ENCODE data around the gene FUT4. TPM values are rescaled to one million over a fixed set of nuclear protein-coding genes. Genes with fewer than 3 reads are reported as not detected.
"Not testable (repeated sequence)": the region's sequence is repeated elsewhere in the genome, so short reads cannot be mapped to it uniquely, and the experiment has no call there.

The FUT4 gene
- total RNA-seq, 1 donor from 2014 or later, result 7.3 TPM

DNA sequence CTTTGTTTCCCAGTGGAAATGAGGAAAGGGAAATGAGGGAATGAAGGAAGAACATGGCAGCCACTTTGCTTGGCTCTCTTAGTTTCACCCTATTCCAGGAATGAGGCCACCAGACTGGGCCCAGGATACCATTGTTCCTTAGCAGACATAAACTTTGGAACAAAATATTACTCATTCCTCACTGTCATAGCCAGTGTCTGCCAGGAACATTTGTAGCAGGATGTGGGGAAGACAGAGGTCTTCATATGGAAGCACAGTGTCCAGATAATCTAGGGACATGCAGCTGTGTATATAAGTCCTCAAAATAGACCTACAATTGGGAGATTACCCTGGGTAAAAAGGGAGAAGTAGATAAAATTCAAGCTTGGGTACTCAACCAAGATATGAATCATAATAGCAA lies 15.2 kb upstream of the FUT4 start:
- DNase-seq (ENCODE audit: low spot score in 2 of 2), result no peak
- FAIRE-seq, result no peak

DNA sequence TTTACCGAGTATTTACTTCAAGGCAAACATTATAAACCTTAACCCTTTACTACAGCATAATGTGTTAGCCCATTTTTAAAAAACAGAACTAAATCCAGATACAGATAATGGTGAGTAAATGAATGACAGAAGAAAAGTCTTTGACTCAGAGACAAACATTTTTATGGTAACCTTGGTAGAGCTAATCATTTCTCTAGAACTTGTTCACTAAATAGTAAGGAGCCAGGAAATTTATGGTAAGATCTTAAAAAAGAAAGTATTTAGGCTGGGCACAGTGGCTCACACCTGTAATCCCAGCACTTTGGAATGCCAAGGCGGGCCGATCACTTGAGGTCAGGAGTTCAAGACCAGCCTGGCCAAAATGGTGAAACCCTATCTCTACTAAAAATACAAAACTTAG lies 11.5 kb upstream of the FUT4 start:
- no peak for FAIRE-seq
- DNase-seq (ENCODE audit: low spot score in 2 of 2), result no peak

DNA sequence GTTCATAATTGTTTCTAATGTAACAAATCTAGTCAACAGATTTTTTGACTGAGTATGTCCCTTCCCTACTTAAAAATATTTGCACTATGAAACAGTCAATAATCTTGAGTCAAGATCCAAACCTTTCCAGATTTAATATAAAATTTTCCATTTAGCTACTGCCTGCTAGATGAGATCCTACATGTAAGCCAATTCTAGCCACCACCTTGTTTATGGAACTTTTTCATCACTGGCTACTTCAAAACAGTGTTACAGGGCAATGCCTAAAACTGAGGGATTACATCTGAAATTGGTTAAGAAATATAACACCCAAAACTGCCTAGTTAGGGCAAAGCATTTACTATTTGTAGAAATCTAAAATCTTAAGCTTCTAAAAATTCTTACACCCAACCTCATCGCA lies 10.5 kb upstream of the FUT4 start:
- FAIRE-seq (no peak), DNase-seq (ENCODE audit: low spot score in 2 of 2) (no peak)

DNA sequence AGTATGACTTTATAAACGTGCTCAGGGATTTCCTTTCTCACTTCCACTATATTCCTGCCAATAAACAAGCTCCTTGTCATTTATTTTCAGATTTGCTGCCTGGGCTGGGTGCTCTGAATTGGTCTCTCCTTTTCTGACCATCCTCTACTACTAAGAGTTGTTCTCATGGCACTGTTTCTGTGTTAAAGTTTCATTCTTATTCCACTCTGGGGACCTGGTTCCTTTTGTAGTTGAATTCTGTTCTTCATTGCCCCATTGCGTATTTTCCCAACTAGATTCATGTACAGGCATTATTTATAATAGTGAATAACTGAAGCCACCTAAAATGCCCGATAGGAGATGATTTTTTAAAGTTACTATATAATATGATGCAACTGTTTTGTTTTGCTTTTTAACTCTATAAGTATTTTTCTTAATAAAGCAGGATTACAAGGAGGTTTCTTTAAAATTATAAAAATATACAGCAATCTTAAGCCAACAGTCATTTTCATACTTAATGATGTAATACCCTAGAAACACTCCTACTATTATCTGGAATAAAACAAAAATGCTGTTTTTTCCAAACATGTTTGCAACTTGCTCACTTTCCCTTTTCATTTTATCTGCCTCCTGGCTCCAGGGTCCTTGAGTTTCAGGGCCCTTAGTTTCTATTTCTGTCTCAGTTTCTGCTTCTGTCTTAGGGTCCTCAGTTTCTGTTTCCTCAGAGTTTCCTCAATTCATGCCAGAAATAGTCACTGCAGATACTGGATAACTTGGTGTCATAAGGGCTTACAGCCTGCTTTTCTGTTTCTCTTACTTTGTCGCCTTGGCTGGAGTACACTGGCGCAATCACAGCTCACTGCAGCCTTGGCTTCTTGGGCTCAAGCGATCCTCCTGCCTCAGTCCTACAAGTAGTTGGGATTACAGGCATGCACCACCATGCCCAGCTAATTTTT lies 9.8 kb upstream of the FUT4 start:
- no peak for FAIRE-seq
- no peak for DNase-seq (ENCODE audit: low spot score in 2 of 2)

DNA sequence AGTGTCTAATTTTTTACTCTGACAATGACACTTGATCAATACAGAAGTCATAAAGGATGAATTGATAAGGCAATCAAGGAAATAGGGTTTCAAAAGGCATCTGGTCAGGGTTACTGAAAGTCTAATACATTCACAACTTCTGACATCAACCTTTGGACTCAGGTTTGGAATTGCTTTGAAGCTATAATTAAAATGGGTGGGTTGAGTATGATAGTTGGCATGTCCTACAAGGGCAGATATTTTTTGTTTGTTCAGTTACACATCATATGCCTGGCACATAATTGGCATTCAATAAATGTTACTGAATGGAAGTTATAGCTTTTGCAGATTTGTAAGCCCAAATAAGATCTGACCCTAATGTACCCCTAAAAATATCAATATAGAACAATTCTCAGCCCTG lies 7.3 kb upstream of the FUT4 start:
- no peak for FAIRE-seq
- DNase-seq (ENCODE audit: low spot score in 2 of 2), result no peak

DNA sequence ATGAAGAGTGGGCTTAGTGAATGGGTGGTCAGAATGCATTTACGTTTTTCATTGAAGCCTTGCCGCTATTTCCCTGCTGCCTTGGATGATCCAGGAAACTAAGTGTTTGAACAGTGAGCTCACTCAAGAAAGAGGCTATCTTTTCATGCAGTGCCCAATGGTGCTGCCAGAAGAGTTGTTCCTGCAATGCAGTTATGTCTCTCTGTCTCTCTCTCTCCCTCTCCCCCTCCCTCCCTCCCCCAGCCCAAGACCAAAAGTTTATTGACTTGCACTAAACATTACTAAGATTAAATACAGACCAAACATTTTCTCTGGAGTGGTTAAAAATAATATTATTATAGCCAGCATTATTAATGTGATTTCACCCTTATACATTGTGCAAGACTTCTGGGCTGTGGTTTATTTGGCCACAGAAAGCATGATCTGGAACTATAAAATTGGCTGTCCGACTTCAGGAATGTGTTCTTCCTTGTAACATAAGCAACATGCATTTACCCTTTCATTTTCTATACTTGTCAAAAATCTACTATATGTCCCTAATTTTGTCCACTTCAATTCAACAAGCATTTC lies 6.6 kb upstream of the FUT4 start:
- DNase-seq (ENCODE audit: low spot score in 2 of 2) (no peak), FAIRE-seq (no peak)

DNA sequence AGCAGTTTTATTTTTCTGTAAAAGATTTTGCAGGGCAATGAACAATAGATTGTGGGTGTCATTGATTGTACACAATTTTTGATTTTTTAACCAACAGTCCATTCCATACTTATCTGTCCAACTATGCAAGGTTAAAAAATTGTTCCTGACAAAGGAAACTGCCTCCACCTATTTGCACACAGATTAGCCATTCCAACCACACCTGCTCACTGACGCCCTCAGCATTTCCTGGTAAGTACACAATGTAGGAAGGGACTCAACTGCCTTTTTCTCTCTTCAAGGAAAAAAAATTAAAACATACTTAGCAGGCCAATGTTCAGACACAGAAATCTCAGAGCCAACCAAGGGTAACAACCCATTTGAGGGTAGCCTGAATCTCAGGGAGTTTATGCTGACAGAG lies 4.3 kb upstream of the FUT4 start:
- no peak for DNase-seq (ENCODE audit: low spot score in 2 of 2)
- no peak for FAIRE-seq

DNA sequence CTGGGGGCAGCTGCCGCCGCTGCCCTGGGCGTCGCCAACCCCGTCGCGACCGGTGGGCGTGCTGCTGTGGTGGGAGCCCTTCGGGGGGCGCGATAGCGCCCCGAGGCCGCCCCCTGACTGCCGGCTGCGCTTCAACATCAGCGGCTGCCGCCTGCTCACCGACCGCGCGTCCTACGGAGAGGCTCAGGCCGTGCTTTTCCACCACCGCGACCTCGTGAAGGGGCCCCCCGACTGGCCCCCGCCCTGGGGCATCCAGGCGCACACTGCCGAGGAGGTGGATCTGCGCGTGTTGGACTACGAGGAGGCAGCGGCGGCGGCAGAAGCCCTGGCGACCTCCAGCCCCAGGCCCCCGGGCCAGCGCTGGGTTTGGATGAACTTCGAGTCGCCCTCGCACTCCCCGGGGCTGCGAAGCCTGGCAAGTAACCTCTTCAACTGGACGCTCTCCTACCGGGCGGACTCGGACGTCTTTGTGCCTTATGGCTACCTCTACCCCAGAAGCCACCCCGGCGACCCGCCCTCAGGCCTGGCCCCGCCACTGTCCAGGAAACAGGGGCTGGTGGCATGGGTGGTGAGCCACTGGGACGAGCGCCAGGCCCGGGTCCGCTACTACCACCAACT lies 1.0 kb downstream of the FUT4 start:
- DNase-seq (ENCODE audit: low spot score in 2 of 2) (peak in 1 of 2 donors; percentile 29), FAIRE-seq (no peak)

DNA sequence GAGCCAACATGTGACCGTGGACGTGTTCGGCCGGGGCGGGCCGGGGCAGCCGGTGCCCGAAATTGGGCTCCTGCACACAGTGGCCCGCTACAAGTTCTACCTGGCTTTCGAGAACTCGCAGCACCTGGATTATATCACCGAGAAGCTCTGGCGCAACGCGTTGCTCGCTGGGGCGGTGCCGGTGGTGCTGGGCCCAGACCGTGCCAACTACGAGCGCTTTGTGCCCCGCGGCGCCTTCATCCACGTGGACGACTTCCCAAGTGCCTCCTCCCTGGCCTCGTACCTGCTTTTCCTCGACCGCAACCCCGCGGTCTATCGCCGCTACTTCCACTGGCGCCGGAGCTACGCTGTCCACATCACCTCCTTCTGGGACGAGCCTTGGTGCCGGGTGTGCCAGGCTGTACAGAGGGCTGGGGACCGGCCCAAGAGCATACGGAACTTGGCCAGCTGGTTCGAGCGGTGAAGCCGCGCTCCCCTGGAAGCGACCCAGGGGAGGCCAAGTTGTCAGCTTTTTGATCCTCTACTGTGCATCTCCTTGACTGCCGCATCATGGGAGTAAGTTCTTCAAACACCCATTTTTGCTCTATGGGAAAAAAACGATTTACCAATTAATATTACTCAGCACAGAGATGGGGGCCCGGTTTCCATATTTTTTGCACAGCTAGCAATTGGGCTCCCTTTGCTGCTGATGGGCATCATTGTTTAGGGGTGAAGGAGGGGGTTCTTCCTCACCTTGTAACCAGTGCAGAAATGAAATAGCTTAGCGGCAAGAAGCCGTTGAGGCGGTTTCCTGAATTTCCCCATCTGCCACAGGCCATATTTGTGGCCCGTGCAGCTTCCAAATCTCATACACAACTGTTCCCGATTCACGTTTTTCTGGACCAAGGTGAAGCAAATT lies 1.8 kb downstream of the FUT4 start:
- DNase-seq (ENCODE audit: low spot score in 2 of 2) (no peak), FAIRE-seq (no peak)

DNA sequence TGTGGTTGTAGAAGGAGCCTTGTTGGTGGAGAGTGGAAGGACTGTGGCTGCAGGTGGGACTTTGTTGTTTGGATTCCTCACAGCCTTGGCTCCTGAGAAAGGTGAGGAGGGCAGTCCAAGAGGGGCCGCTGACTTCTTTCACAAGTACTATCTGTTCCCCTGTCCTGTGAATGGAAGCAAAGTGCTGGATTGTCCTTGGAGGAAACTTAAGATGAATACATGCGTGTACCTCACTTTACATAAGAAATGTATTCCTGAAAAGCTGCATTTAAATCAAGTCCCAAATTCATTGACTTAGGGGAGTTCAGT lies 2.4 kb downstream of the FUT4 start:
- no peak for DNase-seq (ENCODE audit: low spot score in 2 of 2)
- FAIRE-seq, result no peak

DNA sequence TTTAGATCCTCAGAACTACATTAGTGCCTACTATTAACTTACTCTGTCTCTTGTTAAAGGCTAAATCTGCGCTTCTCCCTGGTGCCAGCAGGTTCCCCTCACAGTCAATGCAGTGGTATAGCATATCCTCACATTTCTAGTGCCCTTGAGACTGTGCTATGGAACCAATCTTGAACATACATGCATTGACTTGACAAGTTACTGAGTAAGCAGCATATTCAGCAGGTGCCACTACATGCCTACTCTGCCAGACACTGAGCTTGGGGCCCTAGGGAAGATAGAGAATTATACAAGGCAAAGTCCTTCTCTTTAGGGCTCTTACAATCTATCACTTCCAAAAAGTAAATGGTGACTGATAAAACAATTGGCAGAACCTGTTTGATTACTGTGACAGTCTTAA lies 3.2 kb downstream of the FUT4 start:
- no peak for FAIRE-seq

DNA sequence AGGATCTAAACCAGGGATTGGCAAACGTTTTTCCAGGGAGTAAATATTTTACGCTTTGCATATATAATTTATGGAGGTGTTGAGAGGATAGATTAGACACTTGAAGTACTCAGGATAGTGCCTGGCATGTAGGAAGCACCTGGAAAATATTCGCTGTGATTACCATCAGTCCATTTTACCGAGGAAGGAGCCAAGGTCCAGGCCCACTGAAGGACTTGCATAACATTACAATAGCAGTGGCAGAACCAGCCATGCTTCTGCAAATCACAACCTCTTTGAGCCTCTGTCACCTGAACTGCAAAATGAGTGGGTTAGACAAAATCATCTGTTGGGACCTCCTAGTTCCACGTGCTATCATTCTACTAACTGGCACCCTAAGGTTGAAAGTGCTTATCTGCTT lies 5.4 kb downstream of the FUT4 start:
- DNase-seq (ENCODE audit: low spot score in 2 of 2) (no peak), FAIRE-seq (no peak)

More for the DNA sequence above, 3.2 kb downstream of the FUT4 start:
- DNase-seq (ENCODE audit: low spot score in 2 of 2), result no peak

DNA sequence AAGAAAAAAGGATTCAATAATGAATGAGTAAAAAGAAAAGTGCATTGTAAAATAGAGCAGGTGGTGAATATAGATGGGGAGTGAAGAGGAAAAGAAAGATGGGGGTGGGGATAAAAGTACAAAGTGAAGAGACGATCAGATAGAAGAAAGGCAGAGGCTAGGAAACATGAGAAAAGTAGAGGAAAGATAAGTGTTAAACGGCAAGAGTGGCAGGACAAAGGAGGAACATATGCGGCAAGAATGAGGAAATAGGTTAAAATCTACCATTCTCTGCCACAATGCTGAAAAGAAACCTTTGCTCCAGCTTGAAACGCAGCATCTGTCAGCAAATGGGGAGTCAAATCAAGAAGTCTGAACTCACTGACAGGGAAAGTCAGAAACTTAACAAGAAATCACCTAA lies 6.8 kb downstream of the FUT4 start:
- DNase-seq (ENCODE audit: low spot score in 2 of 2), result no peak
- FAIRE-seq, result no peak

DNA sequence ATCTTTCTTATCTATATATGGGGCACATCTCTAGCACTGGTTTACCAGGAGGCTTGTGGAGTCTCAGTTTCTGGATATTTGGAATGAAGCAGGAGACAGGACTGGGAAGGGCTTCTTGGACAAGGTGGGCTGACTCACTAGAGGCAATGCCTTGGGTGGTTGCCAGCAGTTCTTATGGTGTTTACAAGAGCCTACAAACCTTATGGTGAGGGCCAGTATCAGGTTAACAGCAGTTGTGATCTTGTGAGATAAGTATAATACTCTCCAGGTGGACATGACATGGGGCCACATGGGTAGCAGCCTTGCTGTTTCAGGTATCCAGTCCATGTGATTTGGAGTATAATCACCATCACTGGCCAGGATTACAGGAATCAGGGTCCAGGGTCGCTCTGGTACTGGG lies 10.2 kb downstream of the FUT4 start:
- FAIRE-seq (no peak), DNase-seq (ENCODE audit: low spot score in 2 of 2) (no peak)

DNA sequence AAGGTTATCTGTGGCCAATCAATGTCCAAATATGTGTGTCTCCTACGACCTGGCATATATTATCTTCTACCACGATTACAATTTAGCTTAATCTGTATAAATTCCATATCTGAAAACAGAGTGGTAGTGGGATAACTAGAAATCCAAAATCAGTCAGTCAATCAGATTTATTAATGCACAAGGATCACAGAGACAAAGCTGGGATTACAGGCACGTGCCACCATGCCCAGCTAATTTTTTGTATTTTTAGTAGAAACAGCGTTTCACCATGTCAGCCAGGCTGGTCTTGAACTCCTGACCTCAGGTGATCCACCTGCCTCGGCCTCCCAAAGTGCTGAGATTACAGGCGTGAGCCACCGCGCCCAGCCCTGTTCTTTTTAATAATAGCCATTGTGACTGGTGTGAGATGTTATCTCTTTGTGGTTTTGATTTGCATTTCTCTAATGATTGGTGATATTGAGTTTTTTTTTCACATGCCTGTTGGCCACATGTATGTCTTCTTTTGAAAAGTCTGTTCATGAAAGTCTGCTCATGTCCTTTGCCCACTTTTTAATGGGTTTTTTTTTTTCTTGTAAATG lies 12.1 kb downstream of the FUT4 start:
- FAIRE-seq; DNase-seq (ENCODE audit: low spot score in 2 of 2): not testable (repeated sequence)

DNA sequence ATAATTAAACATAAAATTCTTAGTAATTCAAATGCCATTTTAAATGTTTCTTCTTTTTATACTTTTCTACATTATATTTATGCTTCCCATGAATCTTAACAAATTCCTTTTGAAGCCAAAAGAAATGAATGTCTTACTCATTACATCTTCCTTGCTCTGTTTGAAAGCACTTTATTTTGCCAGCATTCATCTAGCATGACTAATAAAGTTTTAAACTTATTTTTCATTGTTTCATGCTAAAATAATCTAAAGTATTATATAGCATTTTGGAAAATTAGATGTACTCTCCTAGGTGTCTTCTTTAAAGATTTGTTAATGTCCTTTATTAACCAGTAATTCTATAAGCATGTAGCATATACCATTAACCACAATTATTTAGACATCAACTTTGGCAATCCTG lies 13.7 kb downstream of the FUT4 start:
- FAIRE-seq (no peak), DNase-seq (ENCODE audit: low spot score in 2 of 2) (no peak)

DNA sequence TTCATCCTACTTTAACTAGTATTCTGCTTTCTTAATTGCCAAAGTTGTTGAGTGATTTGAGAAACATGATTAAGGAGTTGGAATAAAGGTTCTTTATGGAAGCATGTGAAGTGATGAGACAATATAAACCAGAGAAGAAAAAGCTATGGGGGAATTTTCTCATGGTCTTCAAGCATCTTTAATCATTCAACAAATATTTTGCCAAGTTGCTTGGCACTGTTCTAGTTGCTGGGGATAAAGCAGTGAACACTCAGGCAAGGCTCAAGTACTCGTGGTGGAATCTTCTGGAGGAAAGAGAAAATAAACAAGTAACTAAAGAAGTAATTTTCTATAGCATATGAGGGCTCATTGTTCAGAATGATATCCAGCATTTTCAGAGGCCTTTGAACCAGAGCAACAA lies 14.3 kb downstream of the FUT4 start:
- FAIRE-seq (no peak), DNase-seq (ENCODE audit: low spot score in 2 of 2) (no peak)

DNA sequence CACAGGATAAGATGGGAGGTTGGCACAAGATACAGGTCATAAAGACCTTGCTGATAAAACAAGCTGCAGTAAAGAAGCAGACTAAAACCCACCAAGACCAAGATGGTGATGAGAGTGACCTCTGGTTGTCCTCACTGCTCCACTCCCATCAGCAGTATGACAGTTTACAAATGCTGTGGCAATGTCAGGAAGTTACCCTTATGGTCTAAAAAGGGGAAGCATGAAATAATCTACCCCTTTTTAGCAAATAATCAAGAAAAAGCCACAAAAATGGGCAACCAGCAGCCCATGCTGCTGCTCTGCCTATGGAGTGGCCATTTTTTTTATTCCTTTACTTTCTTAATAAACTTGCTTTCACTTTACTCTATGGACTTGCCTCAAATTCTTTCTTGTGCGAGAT lies 14.7 kb downstream of the FUT4 start:
- FAIRE-seq (no peak), DNase-seq (ENCODE audit: low spot score in 2 of 2) (no peak)

DNA sequence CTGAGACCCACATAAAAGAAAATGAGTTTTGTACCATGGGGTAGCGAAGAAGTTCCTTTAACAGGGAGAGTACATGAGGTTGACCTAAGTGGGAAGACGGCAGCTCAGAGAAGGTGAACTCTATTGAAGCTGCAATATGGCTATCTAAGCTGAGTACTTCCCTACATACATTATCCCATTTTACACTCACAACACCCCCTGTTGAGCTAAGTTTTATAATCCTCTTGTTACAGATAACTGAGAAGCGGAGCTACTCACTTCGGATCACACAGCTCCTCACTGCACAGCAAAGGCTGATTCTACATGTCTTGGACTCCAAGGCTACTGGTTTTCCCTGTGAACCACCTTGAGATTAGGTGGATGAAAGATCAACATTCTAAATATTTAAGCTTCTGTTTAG lies 15.2 kb downstream of the FUT4 start:
- no peak for DNase-seq (ENCODE audit: low spot score in 2 of 2)
- no peak for FAIRE-seq

DNA sequence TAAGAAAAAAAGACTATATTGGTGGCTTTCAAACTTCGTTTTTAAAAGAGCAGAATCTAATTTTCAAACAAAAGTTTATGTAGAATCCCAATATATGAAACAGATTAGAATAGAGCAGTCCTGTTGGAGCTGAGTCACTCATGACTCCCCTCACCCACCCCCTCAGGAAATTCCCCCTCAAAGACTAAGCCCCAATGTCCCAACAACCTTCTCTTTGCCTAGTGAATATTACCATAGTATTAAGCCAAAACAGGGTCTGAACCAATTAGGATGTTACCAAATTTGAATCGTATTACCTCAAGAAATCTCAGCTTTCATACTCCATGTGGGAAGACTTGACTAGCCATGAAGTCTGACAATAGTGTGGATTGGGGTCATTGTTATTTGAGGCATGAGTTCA lies 15.6 kb downstream of the FUT4 start:
- DNase-seq (ENCODE audit: low spot score in 2 of 2) (no peak), FAIRE-seq (no peak)

DNA sequence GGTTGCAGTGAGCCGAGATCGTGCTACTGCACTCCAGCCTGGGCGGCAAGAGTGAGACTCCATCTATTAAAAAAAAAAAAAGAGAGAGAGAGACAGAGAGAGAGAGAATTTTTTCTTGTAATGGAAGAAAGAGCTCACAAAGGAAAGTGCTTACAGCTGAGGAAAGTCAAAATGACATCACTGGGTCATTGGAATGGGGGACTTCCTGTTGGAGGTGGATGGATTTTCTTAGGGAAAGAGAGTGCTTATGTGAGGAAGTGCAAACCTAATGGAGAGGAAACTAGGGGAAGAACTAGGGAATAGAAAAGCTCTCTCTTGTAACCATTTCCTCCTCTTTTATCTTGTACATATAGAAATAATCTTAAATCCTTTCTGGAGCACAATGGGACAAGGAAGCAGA lies 17.1 kb downstream of the FUT4 start:
- FAIRE-seq (no peak), DNase-seq (ENCODE audit: low spot score in 2 of 2) (no peak)

All from frontal cortex (tissue), 4 donors.